Urothelium cell line (cell line): Measurements from ENCODE around the gene EDEM2.
"Not testable (repeated sequence)": the region's sequence is repeated elsewhere in the genome, so short reads cannot be mapped to it uniquely, and the experiment has no call there.

ENCODE experiments used
- DNase-seq: peaks from one replicate; pipeline ENCODE4 v3.0.0; 2011; ENCODE audit warnings: low spot score, mixed read lengths
- FAIRE-seq: peaks from 2 replicates; lab custom pipeline; 2011; peaks lifted over from hg19 to GRCh38; lab: Jason Lieb, UNC

Gene EDEM2

DNA sequence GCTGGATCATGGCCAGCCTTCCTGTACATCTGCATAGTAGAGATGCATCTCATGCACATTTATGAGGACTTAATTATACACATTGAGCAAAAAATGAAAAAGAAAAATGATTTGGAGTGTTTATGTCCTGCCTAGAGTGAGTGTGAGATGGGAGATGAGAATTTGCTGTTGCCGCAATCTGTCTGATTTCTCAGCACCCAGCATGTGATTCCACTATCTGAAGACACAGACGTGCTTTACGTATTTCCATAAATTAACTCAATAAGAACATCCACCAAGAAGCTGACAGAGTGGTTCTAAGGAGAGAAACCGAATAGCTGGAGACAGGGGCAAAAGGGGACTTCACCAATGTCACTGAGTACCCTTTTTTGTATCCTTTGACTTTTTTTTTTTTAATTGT, 15.2 kb downstream of the EDEM2 start:
- FAIRE-seq (no peak), DNase-seq (no peak)

DNA sequence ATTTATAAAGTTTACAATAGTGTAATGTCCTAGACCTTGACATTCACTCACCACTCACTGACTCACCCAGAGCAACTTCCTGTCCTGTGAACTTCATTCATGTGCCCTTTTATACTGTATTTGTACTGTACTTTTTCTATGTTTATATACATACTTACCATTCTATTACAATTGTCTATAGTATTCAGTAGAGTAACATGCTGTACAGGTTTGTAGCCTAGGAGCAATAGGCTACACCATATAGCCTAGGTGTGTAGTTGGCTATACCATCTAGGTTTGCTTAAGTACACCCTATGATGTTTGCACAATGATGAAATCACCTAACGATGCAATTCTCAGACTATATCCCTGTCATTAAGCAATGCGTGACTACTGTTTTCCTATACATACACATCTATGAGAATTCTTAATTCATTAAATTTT, 17.5 kb downstream of the EDEM2 start:
- DNase-seq (no peak), FAIRE-seq (no peak)

DNA sequence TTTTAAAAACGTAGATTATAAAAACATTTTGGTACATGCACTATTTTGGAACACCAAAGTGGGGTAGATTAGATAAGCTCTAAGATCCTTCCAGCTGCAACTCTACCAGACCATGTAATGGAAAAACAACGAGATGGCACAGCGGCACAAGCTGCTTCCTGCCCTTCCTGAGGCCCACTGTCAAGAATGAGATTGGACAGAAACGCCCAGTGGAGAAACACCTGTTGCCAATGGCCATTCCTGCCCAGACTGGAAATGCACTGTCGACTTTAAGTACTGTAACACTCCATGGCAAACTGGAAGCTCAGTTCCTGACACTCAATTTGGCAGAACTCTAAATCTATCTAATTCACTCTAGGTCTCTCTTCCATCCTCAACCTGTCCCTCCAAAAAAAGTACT, 21.4 kb downstream of the EDEM2 start:
- DNase-seq = no peak
- FAIRE-seq = no peak

DNA sequence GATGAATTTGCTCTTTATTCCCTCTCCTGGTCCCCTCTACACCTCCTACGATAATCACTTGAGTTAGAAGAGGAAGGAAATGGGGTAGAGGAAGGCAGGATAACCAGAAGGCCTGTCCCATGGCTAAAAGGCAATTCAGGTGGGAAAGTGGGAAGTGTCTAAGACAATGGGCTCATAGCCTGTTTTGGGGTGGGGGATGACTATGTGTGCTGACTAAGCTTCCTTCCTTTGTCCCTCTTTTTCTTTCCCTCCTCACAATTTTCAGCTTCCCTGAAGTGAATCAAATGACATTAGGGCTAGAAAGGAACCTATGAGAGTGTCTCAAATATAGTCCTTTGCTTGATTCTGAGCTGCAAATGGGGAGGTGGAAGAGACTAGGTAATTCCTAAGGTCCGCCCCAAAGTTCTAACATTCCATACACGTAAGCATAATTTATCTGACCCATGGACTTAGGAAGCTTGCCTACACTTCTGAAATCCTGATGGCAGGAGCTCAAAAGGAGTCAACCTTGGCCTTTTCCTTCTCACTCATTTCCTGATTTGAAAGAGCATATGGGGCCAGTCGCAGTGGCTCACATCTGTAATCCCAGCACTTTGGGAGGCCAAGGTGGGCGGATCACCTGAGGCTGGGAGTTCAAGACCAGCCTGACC, 24.3 kb downstream of the EDEM2 start:
- FAIRE-seq (no peak), DNase-seq (no peak)

DNA sequence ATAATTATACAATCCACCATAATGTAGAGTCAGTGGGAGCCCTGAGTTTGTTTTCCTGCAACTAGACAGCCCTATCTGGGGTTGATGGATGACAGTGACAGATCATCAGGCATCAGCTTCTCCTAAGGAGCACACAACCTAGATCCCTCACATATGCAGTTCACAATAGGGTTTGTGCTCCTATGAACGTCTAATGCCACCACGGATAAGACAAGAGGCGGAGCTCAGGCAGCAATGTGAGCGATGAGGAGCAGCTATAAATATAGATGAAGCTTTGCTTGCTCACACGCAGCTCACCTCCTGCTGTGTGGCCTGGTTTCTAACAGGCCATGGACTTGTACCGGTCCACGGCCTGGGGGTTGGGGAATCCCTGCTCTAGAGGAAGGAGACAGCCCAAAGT, 25.9 kb downstream of the EDEM2 start:
- FAIRE-seq (no peak), DNase-seq (no peak)

DNA sequence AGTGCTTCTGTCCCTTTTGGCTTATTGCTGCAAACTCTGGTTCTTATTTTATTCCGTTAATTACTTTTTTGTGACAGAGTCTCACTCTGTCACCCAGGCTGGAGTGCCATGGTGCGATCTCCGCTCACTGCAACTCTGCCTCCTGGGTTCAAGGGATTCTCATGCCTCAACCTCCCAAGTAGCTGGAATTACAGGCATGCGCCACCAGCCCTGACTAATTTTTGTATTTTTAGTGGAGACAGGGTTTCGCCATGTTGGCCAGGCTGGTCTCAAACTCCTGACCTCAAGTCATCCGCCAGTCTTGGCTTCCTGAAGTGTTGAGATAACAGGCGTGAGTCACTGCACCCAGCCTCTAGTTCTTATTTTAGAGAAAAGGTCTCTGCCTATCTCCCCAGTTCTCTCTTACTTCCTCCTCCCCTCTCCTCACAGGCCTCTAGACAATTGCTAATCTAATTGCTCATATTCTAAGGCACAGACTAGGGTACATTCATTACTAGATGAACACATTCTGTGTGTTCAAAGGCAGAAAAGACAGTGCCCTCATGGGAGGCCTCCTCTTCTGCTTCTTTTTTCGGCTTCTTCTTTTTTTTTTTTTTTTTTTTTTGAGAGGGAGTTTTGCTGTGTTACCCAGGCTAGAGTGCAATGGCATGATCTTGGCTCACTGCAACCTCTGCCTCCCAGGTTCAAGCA, 27.0 kb downstream of the EDEM2 start:
- no peak for FAIRE-seq
- no peak for DNase-seq

DNA sequence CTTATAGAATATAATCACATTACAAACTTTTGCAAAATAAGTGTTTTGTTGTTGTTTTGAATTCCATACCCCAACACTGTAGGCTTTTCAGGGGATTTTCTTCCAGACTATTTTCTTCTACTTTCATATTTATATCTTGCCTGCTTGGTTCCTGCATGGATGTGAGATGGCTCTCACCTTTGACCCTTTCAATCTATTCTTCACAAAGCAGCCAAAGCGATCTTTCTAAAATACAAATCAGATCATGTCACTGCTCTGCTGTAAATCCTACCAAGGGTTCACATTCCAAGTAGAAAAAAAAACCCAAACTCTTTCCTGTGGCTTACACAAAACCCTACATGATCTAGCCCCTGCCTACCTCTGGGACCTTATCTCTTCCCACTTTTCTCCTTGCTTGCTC, 29.5 kb downstream of the EDEM2 start:
- DNase-seq = no peak
- no peak for FAIRE-seq

DNA sequence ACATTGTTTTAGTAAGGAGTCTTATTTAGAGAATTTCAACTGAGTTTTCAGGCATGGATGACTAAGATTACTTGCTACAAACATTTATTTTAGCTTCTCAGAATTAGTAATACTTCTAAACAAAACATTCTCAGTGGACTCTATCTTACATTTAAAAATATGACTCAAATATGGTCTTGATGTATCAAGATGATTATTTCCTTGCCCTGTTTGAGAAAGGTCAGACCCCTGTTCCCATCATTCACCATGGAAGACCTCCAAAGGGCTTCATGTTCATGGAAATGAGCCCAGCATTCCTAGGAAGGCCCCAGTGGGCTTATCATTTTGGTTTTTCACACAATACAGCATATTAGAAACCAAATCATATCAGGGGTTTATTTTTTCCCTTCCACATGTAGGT, 29.9 kb downstream of the EDEM2 start:
- FAIRE-seq (no peak), DNase-seq (no peak)

DNA sequence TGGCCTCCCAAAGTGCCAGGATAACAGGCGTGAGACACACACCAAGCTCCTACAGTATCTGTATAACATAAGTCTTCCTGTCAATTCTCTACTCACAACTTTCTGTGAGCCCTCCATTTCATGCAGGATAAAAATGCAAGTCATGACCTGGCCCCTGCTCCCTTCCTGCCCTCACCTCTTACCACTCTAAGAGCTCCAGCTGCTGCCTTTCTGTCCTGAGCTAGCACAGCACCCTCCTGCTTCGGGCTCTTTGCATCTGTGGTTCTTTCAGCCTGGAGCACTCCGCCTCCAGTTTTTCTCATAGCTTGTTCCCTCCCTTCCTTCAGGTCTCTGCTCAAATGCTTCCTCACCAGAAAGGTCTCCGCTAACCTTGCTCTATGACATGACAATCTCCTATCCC, 30.9 kb downstream of the EDEM2 start:
- DNase-seq = no peak
- FAIRE-seq = no peak

DNA sequence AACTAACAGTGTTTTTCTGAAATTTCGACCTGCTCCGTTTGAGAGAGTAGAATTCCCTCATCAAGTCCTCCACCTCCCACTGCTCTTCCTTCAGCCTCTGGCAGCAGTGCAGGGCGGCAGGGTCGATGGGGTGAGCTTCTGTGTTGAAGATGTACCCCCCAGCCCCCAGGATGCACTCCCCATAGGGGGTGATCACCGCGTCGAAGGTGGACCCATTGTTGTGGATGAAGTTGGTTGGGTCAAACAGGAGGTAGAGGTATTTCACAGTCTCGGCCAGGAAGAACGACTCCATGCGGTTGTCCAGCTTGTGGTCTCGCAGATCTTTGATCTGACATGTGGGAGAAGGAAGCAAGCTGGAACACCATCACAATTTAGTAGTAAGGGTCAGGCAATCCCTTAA, 31.5 kb downstream of the EDEM2 start:
- DNase-seq (no peak), FAIRE-seq (no peak)

DNA sequence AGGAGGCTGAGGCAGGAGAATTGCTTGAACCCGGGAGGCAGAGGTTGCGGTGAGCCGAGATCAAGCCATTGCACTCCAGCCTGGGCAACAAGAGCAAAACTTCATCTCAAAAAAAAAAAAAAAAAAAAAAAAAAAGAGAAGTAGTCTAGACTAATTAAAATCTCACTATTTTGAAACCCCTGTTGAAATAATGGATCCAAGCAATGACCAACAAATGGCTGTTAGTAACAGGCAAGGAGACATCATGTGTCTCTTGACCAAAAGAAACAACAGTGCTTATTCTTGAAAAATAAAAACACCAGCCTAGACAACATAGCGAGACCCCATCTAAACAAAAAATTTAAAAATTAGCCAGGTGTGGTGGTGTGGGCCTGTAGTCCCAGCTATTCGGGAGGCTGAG, 34.9 kb downstream of the EDEM2 start:
- DNase-seq, FAIRE-seq: not testable (repeated sequence)

DNA sequence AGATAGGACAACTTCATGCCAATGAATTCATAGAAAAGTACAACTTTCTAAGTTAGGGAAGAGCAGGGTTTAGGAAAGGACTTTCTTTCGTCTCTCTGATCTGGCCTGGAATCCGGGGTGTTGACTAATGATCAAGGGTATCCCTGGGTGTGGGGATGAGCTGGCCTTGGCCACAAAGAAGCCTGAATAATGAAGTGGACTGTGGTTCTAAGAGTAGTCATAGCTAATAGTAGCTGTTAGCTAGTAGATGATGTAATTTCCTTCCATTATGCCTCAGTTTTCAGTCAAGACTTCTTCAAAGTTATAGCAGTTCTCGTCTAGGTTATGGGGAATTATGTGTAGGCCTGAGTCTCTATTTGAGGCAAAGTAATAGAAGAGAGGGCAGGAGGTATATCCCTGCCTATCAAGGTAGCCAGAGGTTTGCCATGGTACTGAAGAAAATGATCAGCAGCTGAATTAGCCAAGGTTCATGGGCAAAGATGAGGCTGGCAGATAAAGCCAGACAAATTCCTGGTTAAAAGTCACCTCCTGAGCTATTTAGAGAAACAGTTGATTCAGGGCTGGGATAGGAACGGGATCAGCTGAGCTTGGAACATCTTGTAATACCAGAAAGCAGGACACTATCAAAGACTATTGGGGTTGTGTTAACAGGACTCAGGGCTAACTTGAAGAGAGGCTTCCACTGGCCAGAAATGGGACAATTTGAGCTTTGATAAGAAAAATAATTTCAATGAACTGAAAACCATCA, 35.8 kb downstream of the EDEM2 start:
- DNase-seq = peak; percentile 47
- FAIRE-seq = no peak

DNA sequence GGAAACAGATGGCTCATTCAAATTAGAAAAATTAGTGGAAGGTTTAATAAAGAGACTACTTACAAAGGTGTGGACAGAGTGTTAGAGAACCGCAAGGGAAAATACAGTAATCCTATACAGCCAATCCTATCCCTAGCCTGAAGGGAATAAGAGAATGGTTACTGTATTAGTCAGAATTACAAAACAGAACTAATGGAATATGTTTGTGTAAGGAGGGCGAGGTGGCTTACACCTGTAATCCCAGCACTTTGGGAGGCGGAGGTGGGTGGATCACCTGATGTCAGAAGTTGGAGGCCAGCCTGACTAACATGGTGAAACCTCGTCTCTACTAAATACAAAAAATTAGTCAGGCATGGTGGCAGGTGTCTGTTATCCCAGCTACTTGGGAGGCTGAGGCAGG, 38.2 kb downstream of the EDEM2 start:
- no peak for FAIRE-seq

DNA sequence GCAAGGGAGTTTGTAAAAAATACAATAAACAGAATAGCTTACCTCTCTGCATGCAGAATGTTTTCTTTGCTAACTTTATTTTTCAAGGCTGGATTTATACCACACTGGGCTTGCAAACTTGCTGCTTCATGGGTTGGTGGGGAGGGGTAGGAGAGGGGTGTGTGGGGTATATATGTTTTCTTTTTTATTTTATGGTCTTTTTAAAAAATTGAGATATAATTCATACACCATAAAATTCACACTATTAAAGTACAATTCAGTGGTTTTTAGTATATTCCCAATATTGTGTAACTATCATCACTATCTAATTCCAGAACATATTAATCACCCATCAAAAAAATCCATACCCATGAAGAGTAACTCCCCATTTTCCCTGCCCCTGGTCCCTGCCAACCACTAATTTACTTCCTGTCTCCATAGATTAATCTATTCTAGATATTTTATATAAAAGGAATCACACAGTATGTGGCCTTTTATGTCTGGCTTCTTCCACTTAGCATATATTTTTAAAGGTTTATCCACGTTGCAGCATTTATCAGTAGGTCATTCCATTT, 40.2 kb downstream of the EDEM2 start:
- FAIRE-seq (no peak), DNase-seq (no peak)

More for the DNA sequence above, 38.2 kb downstream of the EDEM2 start:
- DNase-seq = no peak

DNA sequence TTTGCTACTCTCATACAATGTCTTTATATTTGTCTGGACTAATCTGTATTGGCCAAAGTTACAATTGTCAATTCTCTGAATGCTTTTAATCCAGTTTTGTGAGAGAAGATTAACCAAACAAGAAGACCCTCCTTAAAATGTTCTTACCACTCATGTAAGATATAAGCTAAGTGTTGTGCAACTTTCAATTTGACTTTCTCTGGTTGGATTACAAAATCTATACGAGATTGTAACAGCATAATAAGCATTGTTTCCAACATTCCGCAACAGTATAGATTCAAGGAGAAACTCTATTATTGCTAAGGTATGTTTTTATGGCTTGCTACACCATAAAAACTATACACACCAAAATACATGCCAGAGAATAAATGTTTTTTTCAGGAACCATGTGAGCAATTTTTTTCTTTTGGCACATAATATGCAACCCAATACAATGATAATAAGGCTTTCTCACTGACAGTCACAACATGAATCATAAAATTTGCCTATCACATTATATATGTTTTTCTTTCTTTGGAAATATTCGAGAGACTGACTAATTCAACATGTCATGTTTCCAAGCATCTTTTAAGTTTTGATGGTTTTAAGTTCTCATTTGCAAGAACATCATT, 42.3 kb downstream of the EDEM2 start:
- FAIRE-seq (no peak), DNase-seq (no peak)

DNA sequence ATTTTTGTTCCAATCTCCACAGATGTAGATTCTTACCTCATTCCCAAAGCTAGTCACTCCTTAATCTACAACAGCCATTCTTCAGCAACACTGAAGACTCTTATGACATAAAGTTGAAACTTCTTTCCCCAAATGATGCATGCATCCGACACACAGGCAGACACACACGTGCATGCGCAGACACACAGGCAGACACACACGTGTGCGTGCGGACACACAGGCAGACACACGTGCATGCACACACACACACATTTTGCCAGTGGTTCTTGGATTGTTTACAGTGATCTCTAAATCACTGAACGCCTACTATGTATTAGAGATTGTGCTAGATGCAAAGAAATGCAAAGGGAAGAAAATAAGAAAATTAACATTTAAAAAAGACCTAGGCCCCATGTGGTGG, 45.5 kb downstream of the EDEM2 start:
- FAIRE-seq (no peak), DNase-seq (no peak)

DNA sequence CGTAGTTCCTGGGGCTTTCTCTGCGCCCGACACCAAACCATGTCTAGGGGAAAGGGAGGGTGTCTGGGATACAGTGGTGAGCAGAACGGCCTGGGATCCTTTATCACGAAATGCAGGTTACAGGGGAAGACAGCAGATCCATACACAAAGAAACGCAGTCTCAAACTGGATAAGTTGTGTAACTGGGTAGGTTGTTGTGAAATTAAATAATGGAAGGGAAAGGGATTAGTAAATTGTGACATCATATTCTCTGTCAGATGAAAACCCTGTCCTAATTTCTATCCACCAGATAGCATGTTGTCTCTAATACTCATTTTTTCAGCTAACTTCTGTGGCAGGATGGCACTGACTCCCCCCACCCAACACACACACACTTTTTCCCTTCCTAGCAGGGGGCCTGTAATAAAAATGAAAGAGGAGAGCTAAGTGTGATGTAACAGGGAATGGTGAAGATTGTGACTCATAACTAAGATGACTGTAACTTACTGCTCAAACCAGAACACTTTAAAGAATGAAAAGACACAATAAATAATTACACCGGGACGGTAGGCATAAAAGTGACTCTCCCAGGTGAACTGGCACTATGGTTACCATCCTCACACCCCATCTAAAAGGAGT, 53.8 kb downstream of the EDEM2 start:
- DNase-seq (peak; percentile 55), FAIRE-seq (peak; percentile 56)

DNA sequence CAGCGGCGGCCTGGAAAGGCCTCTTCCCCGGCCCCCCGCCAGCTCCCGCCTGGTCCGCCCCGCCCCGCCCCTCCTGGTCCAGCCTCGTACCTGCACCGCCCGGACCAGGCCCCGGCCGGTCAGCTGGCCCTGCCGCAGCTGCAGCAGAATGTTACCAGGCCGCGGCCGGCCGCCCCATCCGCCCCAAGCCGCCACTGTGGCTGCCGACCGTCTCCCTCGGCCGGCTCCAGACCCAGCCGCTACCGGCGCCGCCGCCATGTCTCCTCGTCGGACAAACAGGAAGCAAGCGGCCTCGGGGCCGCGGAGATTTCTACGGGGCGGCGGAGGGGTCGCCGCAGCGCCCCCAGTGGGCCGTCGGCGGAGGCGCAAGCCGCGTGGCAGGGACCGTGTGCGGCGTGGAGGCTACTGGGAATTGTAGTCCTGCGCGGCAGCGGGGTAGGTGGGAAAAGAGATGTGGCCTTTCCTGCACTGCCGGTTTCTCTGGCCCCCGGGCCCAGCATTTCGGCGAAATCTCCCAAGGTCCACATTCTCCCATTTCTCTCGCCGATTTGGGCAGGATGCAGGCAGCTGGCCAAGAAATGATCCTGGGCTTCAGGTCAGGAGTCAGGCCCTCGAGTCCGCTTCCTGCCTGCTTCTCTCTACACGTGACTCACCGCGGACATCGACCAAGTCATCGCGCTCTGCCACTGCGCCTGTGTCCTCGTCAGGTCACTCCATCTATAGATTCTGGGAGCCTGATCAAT, 54.4 kb downstream of the EDEM2 start, which contains the start of gene TRPC4AP:
TRPC4AP (minus strand) TSS at position 284 of the 743 bp plus-strand sequence; CDS start at position 258, 26 bp downstream.
- DNase-seq (peak; percentile 96), FAIRE-seq (peak; percentile 95)

DNA sequence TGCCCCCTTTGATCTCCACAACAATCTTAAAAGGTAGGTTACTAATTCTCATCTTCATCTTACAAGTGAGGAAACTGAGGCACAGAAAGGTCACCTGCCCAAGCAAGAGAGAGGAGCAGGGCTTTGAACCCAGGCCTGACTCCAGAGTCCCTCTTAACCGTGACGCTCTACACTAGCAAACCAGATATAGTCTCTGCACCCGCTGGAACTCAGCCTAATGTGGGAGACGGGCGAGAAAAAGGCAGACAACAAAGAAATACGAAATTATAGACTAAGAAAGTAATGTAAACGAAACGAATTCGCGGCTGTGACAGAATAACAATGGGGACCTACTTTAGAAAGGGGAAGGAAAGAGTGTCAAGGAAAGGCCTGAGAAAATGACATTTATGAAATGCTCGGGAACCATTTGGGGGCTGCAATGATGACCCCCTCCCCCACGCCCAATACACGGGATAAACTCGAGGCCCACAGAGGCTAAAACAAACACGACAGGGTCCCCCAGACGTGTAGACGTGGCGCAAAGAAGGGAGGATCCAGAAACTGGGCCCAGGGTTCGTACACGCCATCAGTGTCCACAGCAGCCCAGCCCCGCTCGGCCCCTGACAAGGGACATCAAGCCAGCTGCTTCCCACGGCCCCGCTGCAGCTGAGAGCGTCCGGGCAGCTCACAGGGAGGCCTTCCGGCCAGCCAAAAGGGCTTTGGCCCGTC, 55.2 kb downstream of the EDEM2 start:
- FAIRE-seq = no peak
- no peak for DNase-seq
